Prostate gland (tissue), 2 donors: Measurements from ENCODE around the gene AHNAK2. TPM values are rescaled to one million over a fixed set of nuclear protein-coding genes. Genes with fewer than 3 reads are reported as not detected.

ENCODE experiments used
- DNase-seq: peaks from one replicate; pipeline ENCODE4 v3.0.0-alpha.2; 2019; ENCODE audit warnings: low spot score
- H3K27ac ChIP-seq, 2 donors: fragments of 200-600 bp; sonication (generic); 2 replicates each; pipeline ENCODE4 v1.5.1; 2017 to 2019
- H3K27me3 ChIP-seq: fragments of 200-600 bp; sonication (generic); replicated peaks from 2 replicates; pipeline ENCODE4 v1.5.1; 2019; ENCODE audit not compliant: insufficient read depth
- H3K36me3 ChIP-seq, 2 donors: fragments of 200-600 bp; sonication (generic); 1 replicate in 1 of 2; 2 replicates in 1 of 2; pipeline versions ENCODE4 v1.5.1 to v1.8.1; 2017 to 2019
- H3K4me1 ChIP-seq: fragments of 200-600 bp; sonication (generic); replicated peaks from 2 replicates; pipeline ENCODE4 v1.5.1; 2019
- H3K4me3 ChIP-seq, 2 donors: fragments of 200-600 bp; sonication (generic); 2 replicates each; pipeline ENCODE4 v1.5.1; 2017 to 2019
- H3K9me3 ChIP-seq: fragments of 200-600 bp; sonication (generic); 2 replicates; pipeline ENCODE4 v1.5.1; 2017
- POLR2A ChIP-seq: fragments of 450-650 bp; IDR thresholded peaks from one replicate; pipeline ENCODE4 v1.6.1; 2016; ENCODE audit warnings: antibody characterized with exemption, mild to moderate bottlenecking
- POLR2AphosphoS5 ChIP-seq: sonication (generic); formaldehyde crosslinking; IDR thresholded peaks from one replicate; pipeline ENCODE4 v1.6.1; 2017; ENCODE audit warnings: antibody characterized with exemption
- WGBS: methylation state at CpG from one replicate; pipeline ENCODE4 v1.1.5; 2018; 5-methylcytosine and 5-hydroxymethylcytosine counted together
- intact Hi-C: fragments of 100-400 bp; cut with DNase I; formaldehyde crosslinking; loops from one replicate; pipeline ENCODE4 v1.14.2; 2022
- total RNA-seq, 2 donors: library from RNA; depleted of rRNA; stranded (reverse); fragments of >200 nt; gene quantifications; one replicate each; pipeline ENCODE4 v1.1.0, GENCODE V29; 2016
- TF ChIP-seq, protein P1 (sequence below), 4 experiments: fragments of 200-600 bp in 2 of 4; fragments of 450-650 bp in 2 of 4; sonication (generic) in 2 of 4; IDR thresholded peaks; 1 replicate in 3 of 4; 2 replicates in 1 of 4; pipeline ENCODE4 v1.5.1; 2016 to 2019; ENCODE audit warnings: antibody characterized with exemption in 4 of 4, mild to moderate bottlenecking in 2 of 4, moderate library complexity in 2 of 4

Gene AHNAK2
- total RNA-seq, 2 donors from 2014 or later, result 18.3 to 27.2 TPM

DNA sequence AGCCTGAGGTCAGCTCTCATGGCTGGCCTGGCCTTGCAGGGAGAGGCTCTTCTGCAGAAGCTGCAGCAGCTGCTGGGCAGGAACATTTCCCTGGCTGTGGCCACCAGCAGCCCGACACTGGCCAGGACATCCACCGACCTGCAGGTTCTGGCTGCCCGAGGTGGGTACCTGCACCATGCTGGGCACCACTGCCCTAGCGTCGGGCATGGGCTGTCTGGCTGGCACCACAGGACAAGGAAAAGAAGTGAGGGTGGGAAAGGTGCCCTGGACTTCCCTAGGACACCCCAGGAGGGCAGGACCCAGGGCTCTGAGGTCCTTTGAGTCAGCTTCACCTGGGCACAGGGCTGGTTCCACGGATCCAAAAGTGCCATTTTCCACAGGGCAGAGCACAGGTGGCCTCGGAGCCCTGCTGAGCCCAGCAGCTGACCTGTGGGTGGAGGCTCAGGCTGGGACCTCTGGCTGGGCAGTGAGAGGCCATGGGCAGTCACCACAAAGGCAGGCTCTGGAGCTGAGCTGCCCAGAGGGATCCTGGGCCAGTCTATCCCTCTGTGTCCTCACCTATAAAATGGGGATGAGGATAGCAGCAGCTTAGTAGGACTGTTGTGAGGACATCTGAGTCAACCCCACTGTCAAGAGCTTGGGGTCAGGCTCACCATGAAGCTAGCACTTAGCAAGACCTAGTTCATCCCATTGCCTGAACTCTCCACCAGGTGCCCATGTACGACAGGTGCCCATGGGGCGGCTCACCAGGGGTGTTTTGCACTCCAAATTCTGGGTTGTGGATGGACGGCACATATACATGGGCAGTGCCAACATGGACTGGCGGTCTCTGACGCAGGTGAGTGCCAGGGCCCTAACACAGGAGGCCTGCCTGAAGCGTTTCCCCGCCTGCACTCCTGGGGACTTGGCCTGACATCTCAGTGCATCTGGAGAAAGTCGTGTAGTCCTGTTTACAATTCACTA is 48.6 kb downstream of the AHNAK2 start:
- no peak for TF ChIP-seq POLR2A
- TF ChIP-seq, protein P1, sequence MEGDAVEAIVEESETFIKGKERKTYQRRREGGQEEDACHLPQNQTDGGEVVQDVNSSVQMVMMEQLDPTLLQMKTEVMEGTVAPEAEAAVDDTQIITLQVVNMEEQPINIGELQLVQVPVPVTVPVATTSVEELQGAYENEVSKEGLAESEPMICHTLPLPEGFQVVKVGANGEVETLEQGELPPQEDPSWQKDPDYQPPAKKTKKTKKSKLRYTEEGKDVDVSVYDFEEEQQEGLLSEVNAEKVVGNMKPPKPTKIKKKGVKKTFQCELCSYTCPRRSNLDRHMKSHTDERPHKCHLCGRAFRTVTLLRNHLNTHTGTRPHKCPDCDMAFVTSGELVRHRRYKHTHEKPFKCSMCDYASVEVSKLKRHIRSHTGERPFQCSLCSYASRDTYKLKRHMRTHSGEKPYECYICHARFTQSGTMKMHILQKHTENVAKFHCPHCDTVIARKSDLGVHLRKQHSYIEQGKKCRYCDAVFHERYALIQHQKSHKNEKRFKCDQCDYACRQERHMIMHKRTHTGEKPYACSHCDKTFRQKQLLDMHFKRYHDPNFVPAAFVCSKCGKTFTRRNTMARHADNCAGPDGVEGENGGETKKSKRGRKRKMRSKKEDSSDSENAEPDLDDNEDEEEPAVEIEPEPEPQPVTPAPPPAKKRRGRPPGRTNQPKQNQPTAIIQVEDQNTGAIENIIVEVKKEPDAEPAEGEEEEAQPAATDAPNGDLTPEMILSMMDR (IDR thresholded peaks at IDR 0.05), result no peak
- TF ChIP-seq POLR2AphosphoS5, result no peak
- H3K27ac ChIP-seq, result no peak overlapping the region
- no peaks in the 10 kb centered on the region for H3K27me3 ChIP-seq
- H3K4me1 ChIP-seq, result no peaks in the 10 kb centered on the region
- intact Hi-C loops, result loop anchor here (2.0 to 5.0 kb wide), 3 partner anchors 32 to 53 kb away; no protein-coding TSS in a partner anchor
- no peaks in the 10 kb centered on the region for H3K36me3 ChIP-seq
- WGBS, result 87% methylated on average over 15 of the region's 15 CpGs
- no peak overlapping the region for H3K4me3 ChIP-seq
- no peaks in the 10 kb centered on the region for H3K9me3 ChIP-seq
- no peak for DNase-seq

- Histone ChIP-seq H3K4me3 (no peak overlapping the region), H3K36me3 (no peaks in the 10 kb centered on the region), H3K27me3 (no peaks in the 10 kb centered on the region), H3K27ac (no peak overlapping the region), H3K9me3 (no peaks in the 10 kb centered on the region), H3K4me1 (no peaks in the 10 kb centered on the region)
- TF ChIP-seq, protein P1 (IDR thresholded peaks at IDR 0.05), result no peak
- no peak for TF ChIP-seq POLR2A
- intact Hi-C loops, result no loop called here
- 93% methylated on average over 12 of the region's 17 CpGs for WGBS
- DNase-seq, result no peak
Measured at GRCh38 chr14:104928391-104929133, 49.6 kb downstream of the AHNAK2 start.

DNA sequence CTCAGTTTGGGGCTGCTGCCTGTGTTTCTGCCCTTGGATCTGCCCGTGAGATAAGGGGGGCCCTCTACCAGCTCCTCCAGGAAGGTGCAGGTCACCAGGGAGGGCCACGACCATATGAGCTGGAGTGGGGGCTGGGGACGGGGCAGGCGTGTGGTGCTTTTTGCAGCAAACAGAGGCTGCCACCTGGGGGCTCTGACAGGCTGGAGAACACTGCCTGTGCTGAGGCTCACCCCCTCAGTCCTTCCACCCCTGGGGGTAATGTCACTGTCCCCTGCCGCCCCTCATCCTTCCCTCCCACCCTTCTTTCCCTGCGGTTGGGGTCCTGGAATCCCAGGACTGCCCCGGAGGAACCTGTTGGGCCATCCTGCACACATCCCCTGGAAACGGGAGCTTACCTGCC is 50.3 kb downstream of the AHNAK2 start:
- TF ChIP-seq POLR2AphosphoS5 (no peak), POLR2A (no peak)
- TF ChIP-seq, protein P1 (IDR thresholded peaks at IDR 0.05), result no peak
- intact Hi-C loops, result no loop called here
- no peak for DNase-seq
- no peaks in the 10 kb centered on the region for H3K9me3 ChIP-seq
- no peaks in the 10 kb centered on the region for H3K27me3 ChIP-seq
- no peaks in the 10 kb centered on the region for H3K36me3 ChIP-seq
- H3K27ac ChIP-seq, result no peak overlapping the region
- no peak overlapping the region for H3K4me3 ChIP-seq
- WGBS, result 63% methylated on average over 8 of the region's 8 CpGs
- no peaks in the 10 kb centered on the region for H3K4me1 ChIP-seq

DNA sequence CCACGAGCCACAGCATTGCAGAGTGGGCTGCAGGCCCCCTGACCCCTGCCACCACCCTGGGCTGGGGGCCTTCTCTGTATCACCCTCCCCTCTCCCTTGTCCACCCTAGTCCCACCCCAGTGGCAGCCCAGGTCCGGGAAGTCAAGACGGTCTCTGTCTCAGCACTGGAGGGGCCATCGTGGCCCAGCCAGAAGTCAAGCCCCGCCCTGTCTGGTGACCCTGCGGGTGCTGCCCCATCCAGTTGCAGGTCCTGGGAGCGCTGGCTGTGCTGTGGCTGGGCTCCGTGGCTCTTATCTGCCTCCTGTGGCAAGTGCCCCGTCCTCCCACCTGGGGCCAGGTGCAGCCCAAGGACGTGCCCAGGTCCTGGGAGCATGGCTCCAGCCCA is 50.8 kb downstream of the AHNAK2 start:
- intact Hi-C loops, result no loop called here
- DNase-seq, result no peak
- Histone ChIP-seq H3K9me3 (no peaks in the 10 kb centered on the region), H3K27ac (no peak overlapping the region), H3K4me1 (no peaks in the 10 kb centered on the region), H3K36me3 (no peaks in the 10 kb centered on the region), H3K27me3 (no peaks in the 10 kb centered on the region), H3K4me3 (no peak overlapping the region)
- TF ChIP-seq, protein P1 (IDR thresholded peaks at IDR 0.05), result no peak
- TF ChIP-seq POLR2AphosphoS5, result no peak
- TF ChIP-seq POLR2A, result no peak
- WGBS, result 72% methylated on average over 7 of the region's 10 CpGs
